Measurements from ENCODE around the gene IYD.
"Not testable (repeated sequence)": the region's sequence is repeated elsewhere in the genome, so short reads cannot be mapped to it uniquely, and the experiment has no call there.

The IYD gene

GRCh38 chr6:150448221-150448620 lies 79.4 kb downstream of the IYD start:
- ChIA-PET CTCF (no interaction called here), POLR2A (no interaction called here)
- no peak for TF ChIP-seq ZNF384 (IDR thresholded peaks at IDR 0.05)
- TF ChIP-seq, protein P1, sequence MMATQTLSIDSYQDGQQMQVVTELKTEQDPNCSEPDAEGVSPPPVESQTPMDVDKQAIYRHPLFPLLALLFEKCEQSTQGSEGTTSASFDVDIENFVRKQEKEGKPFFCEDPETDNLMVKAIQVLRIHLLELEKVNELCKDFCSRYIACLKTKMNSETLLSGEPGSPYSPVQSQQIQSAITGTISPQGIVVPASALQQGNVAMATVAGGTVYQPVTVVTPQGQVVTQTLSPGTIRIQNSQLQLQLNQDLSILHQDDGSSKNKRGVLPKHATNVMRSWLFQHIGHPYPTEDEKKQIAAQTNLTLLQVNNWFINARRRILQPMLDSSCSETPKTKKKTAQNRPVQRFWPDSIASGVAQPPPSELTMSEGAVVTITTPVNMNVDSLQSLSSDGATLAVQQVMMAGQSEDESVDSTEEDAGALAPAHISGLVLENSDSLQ (IDR thresholded peaks at IDR 0.05): no peak
- TF ChIP-seq SP1 (IDR thresholded peaks at IDR 0.05): no peak
- TF ChIP-seq LEF1 (IDR thresholded peaks at IDR 0.05; ENCODE audit: borderline replicate concordance): no peak
- TF ChIP-seq FOXA1 (IDR thresholded peaks at IDR 0.05): no peak
- TF ChIP-seq HDGF (IDR thresholded peaks at IDR 0.05; ENCODE audit: borderline replicate concordance): no peak
- no peak for TF ChIP-seq L3MBTL2 (conservative IDR thresholded peaks at IDR 0.05)
- no peak for TF ChIP-seq SUZ12 (IDR thresholded peaks at IDR 0.05)
- TF ChIP-seq NFRKB (IDR thresholded peaks at IDR 0.05): no peak
- no peak for TF ChIP-seq CTBP1 (IDR thresholded peaks at IDR 0.05; ENCODE audit: borderline replicate concordance)
- no peak for TF ChIP-seq ARNT (IDR thresholded peaks at IDR 0.05)
- TF ChIP-seq TARDBP (IDR thresholded peaks at IDR 0.05): no peak
- no peak for TF ChIP-seq FOXM1 (IDR thresholded peaks at IDR 0.05; ENCODE audit: borderline replicate concordance)
- no peak for TF ChIP-seq BHLHE40 (IDR thresholded peaks at IDR 0.05; ENCODE audit: borderline replicate concordance)
- no peak for TF ChIP-seq ELF4 (IDR thresholded peaks at IDR 0.05)
- no peak for DNase-seq (ENCODE audit: extremely low spot score)

GRCh38 chr6:150449055-150449454 lies 80.2 kb downstream of the IYD start:
- CTCF ChIA-PET, POLR2A ChIA-PET: not testable (repeated sequence)

GRCh38 chr6:150450918-150451317 lies 82.1 kb downstream of the IYD start:
- no peak for TF ChIP-seq SUZ12 (IDR thresholded peaks at IDR 0.05)
- no peak for TF ChIP-seq ZNF384 (IDR thresholded peaks at IDR 0.05)
- TF ChIP-seq CTBP1 (IDR thresholded peaks at IDR 0.05; ENCODE audit: borderline replicate concordance): no peak
- TF ChIP-seq, protein P1 (IDR thresholded peaks at IDR 0.05): no peak
- no peak for TF ChIP-seq TARDBP (IDR thresholded peaks at IDR 0.05)
- TF ChIP-seq L3MBTL2 (conservative IDR thresholded peaks at IDR 0.05): no peak
- no peak for TF ChIP-seq FOXK2 (IDR thresholded peaks at IDR 0.05)
- no peak for TF ChIP-seq HDGF (IDR thresholded peaks at IDR 0.05; ENCODE audit: borderline replicate concordance)
- TF ChIP-seq ARNT (IDR thresholded peaks at IDR 0.05): no peak
- TF ChIP-seq LEF1 (IDR thresholded peaks at IDR 0.05; ENCODE audit: borderline replicate concordance): no peak
- TF ChIP-seq NFRKB (IDR thresholded peaks at IDR 0.05): no peak
- POLR2A ChIA-PET: no interaction called here
- CTCF ChIA-PET: no interaction called here
- DNase-seq (ENCODE audit: extremely low spot score): no peak

More at GRCh38 chr6:150449055-150449454, 80.2 kb downstream of the IYD start:
- not testable (repeated sequence) for DNase-seq (ENCODE audit: extremely low spot score)

- TF ChIP-seq LEF1 (IDR thresholded peaks at IDR 0.05; ENCODE audit: borderline replicate concordance): no peak
- no peak for TF ChIP-seq ELF4 (IDR thresholded peaks at IDR 0.05)
- TF ChIP-seq ZNF384 (IDR thresholded peaks at IDR 0.05): no peak
- TF ChIP-seq FOXM1 (IDR thresholded peaks at IDR 0.05; ENCODE audit: borderline replicate concordance): no peak
- no peak for TF ChIP-seq ARNT (IDR thresholded peaks at IDR 0.05)
- TF ChIP-seq NFRKB (IDR thresholded peaks at IDR 0.05): no peak
- no peak for TF ChIP-seq BHLHE40 (IDR thresholded peaks at IDR 0.05; ENCODE audit: borderline replicate concordance)
- TF ChIP-seq, protein P1 (IDR thresholded peaks at IDR 0.05): no peak
- TF ChIP-seq SUZ12 (IDR thresholded peaks at IDR 0.05): no peak
- no peak for TF ChIP-seq L3MBTL2 (conservative IDR thresholded peaks at IDR 0.05)
- no peak for TF ChIP-seq HDGF (IDR thresholded peaks at IDR 0.05; ENCODE audit: borderline replicate concordance)
- TF ChIP-seq TARDBP (IDR thresholded peaks at IDR 0.05): no peak
- no peak for TF ChIP-seq FOXA1 (IDR thresholded peaks at IDR 0.05)
- TF ChIP-seq SP1 (IDR thresholded peaks at IDR 0.05): no peak
- CTCF ChIA-PET: interaction anchor here (0.6 to 0.9 kb wide), 2 partner anchors 146 to 234 kb away, joined by 3 read pairs; no protein-coding TSS in a partner anchor
- POLR2A ChIA-PET: no interaction called here
- no peak for DNase-seq (ENCODE audit: extremely low spot score)
These were observed 83.1 kb downstream of the IYD start for GRCh38 chr6:150451807-150452427.

DNA sequence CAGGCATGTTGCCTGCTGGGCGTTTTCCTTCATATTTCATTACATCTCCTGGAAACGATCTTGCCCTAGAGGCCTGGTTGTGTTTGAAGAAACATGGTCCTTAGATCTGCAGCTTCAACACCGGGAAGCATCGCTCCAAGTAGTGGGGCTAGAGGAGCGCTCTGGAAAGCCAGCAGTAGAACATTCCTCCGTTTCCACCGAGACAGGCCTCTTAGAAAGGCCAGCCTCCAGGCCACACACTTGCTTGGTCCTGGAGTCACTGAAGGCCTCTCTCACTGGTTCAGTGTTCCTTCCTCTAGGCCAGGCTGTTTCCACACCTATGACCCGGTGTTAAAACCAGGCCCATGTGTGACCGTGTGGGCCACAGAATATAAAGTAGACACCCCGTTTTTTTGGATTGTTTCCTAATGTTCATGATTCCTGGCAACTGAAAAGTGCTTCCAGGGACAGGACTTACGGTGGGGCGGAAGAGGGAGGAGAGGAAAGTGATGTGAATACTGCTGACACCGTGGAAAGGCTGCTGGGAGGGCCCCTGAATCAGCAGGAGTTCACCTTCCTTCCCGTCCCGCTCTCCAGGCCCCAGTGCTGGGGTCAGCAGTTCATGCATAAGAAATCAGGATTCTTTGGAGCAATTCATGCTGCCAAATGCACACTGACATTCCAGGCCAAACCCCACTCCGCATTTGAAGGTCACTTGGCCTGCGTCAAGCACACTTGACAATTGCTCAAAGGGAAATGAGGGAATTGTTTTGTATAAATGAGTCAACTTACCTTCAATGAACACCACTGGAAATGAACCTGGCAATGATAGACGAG lies 83.8 kb downstream of the IYD start:
- ChIA-PET POLR2A (no interaction called here), CTCF (interaction anchor here (0.6 to 0.9 kb wide), 2 partner anchors 146 to 233 kb away, joined by 3 read pairs; no protein-coding TSS in a partner anchor)
- TF ChIP-seq SP1 (IDR thresholded peaks at IDR 0.05) (no peak), BHLHE40 (IDR thresholded peaks at IDR 0.05; ENCODE audit: borderline replicate concordance) (no peak), L3MBTL2 (conservative IDR thresholded peaks at IDR 0.05) (0 out of 2 replicates have a peak, but pooled peaks have one; percentile 16)
- TF ChIP-seq, protein P1 (IDR thresholded peaks at IDR 0.05): no peak
- no peak for DNase-seq (ENCODE audit: extremely low spot score)

GRCh38 chr6:150453357-150453756 lies 84.5 kb downstream of the IYD start:
- no peak for DNase-seq (ENCODE audit: extremely low spot score)
- POLR2A ChIA-PET: no interaction called here
- TF ChIP-seq HDGF (IDR thresholded peaks at IDR 0.05; ENCODE audit: borderline replicate concordance): no peak
- TF ChIP-seq ZNF384 (IDR thresholded peaks at IDR 0.05): no peak
- no peak for TF ChIP-seq NFRKB (IDR thresholded peaks at IDR 0.05)
- no peak for TF ChIP-seq CTBP1 (IDR thresholded peaks at IDR 0.05; ENCODE audit: borderline replicate concordance)
- TF ChIP-seq TARDBP (IDR thresholded peaks at IDR 0.05): no peak
- no peak for TF ChIP-seq FOXA1 (IDR thresholded peaks at IDR 0.05)
- CTCF ChIA-PET: no interaction called here

Data from HEK293T (cell line).